ENCODE results near the gene PKIB.
"Not testable (repeated sequence)": the region's sequence is repeated elsewhere in the genome, so short reads cannot be mapped to it uniquely, and the experiment has no call there.

PKIB gene

GRCh38 chr6:122733259-122733658, 123.1 kb downstream of the PKIB start:
- H3K4me1 ChIP-seq (ENCODE audit: control insufficient read depth in 2 of 2, insufficient read depth in 2 of 2, low read length in 2 of 2), result no peaks in the 10 kb centered on the region
- H3K27ac ChIP-seq (ENCODE audit: low read depth in 2 of 2, low read length in 2 of 2), result no peak overlapping the region
- H3K36me3 ChIP-seq (ENCODE audit: control insufficient read depth in 2 of 2, insufficient read depth in 2 of 2, low read length in 2 of 2), result no peaks in the 10 kb centered on the region
- no peaks in the 10 kb centered on the region for H3K9me3 ChIP-seq (ENCODE audit: control insufficient read depth in 2 of 2, low read length in 2 of 2)
- H3K9ac ChIP-seq (ENCODE audit: low read depth in 1 of 2, low read length in 2 of 2), result no peak overlapping the region
- no peak overlapping the region for H3K4me3 ChIP-seq (ENCODE audit: low read length in 2 of 2)
- no peaks in the 10 kb centered on the region for H3K27me3 ChIP-seq (ENCODE audit: control insufficient read depth in 2 of 2, insufficient read depth in 2 of 2, low read length in 2 of 2)

DNA sequence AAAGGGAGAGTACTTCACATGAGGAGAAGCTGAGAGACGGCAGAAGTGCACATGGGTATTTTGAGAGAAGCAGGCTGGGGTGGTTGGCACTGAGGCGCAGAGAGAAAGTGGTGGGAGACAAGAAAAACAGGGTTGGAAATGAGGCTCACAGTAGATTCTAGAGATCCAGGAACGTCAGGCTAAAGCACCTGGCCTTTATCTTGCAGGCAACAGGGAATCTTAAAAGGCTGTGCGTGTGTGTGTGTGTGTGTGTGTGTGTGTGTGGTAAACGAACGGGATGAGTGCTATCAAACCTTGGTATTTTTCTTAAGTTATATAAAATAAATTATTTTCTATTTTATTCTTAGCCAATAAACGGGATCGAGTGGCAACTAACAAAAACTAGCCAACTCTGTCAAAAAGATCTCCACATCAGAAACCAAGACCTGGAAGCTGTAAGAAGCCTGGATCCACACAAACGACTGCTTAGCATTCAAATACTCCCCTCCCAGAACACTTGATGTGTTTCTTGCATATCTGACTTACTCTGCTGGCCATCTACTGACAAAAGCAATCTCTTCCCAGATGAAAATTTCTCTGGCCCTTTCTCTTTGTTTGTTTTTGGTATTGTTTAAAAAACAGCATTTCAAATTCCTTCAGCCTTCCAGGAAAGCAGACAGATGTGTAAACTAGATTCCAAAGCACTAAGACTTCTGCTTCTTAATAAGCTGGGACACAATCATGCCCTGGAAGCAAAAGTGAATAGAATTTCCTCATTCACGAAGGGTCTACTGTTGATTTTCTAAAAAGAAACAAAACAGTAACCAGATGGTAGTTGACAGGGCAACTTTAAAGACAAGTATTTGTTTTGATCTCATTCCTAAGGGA, 124.6 kb downstream of the PKIB start:
- no peaks in the 10 kb centered on the region for H3K9me3 ChIP-seq (ENCODE audit: control insufficient read depth in 2 of 2, low read length in 2 of 2)
- H3K9ac ChIP-seq (ENCODE audit: low read depth in 1 of 2, low read length in 2 of 2), result no peak overlapping the region
- no peak overlapping the region for H3K4me3 ChIP-seq (ENCODE audit: low read length in 2 of 2)
- no peaks in the 10 kb centered on the region for H3K27me3 ChIP-seq (ENCODE audit: control insufficient read depth in 2 of 2, insufficient read depth in 2 of 2, low read length in 2 of 2)
- H3K4me1 ChIP-seq (ENCODE audit: control insufficient read depth in 2 of 2, insufficient read depth in 2 of 2, low read length in 2 of 2), result no peaks in the 10 kb centered on the region
- no peaks in the 10 kb centered on the region for H3K36me3 ChIP-seq (ENCODE audit: control insufficient read depth in 2 of 2, insufficient read depth in 2 of 2, low read length in 2 of 2)
- no peak overlapping the region for H3K27ac ChIP-seq (ENCODE audit: low read depth in 2 of 2, low read length in 2 of 2)

DNA sequence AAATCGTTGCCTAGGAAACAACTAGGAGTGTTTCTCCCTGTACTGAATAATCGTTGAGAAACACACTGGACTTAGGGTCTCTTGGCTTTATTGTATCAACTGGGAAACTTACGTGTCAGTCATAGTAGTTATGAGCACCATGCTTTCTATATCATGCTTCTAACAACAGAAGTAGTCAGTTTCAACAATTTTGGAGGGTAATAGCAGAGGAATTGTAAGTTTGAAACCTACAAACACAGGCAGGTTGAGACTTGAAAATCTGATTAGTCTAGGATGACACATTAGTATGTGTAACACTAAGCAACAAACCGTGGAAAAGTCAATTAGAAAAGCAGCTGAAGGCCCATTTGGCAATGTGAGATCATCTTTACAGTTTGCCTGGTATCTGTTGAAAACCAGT, 125.4 kb downstream of the PKIB start:
- no peak overlapping the region for H3K4me3 ChIP-seq (ENCODE audit: low read length in 2 of 2)
- H3K27ac ChIP-seq (ENCODE audit: low read depth in 2 of 2, low read length in 2 of 2), result no peak overlapping the region
- H3K9me3 ChIP-seq (ENCODE audit: control insufficient read depth in 2 of 2, low read length in 2 of 2), result no peaks in the 10 kb centered on the region

GRCh38 chr6:122736163-122736562, 126.0 kb downstream of the PKIB start:
- no peaks in the 10 kb centered on the region for H3K4me1 ChIP-seq (ENCODE audit: control insufficient read depth in 2 of 2, insufficient read depth in 2 of 2, low read length in 2 of 2)
- H3K27me3 ChIP-seq (ENCODE audit: control insufficient read depth in 2 of 2, insufficient read depth in 2 of 2, low read length in 2 of 2), result no peaks in the 10 kb centered on the region
- no peak overlapping the region for H3K27ac ChIP-seq (ENCODE audit: low read depth in 2 of 2, low read length in 2 of 2)
- no peak overlapping the region for H3K4me3 ChIP-seq (ENCODE audit: low read length in 2 of 2)
- H3K36me3 ChIP-seq (ENCODE audit: control insufficient read depth in 2 of 2, insufficient read depth in 2 of 2, low read length in 2 of 2), result no peaks in the 10 kb centered on the region
- no peak overlapping the region for H3K9ac ChIP-seq (ENCODE audit: low read depth in 1 of 2, low read length in 2 of 2)
- H3K9me3 ChIP-seq (ENCODE audit: control insufficient read depth in 2 of 2, low read length in 2 of 2), result no peaks in the 10 kb centered on the region

More for the DNA sequence above, 125.4 kb downstream of the PKIB start:
- Histone ChIP-seq H3K9ac (ENCODE audit: low read depth in 1 of 2, low read length in 2 of 2) (no peak overlapping the region), H3K36me3 (ENCODE audit: control insufficient read depth in 2 of 2, insufficient read depth in 2 of 2, low read length in 2 of 2) (no peaks in the 10 kb centered on the region), H3K4me1 (ENCODE audit: control insufficient read depth in 2 of 2, insufficient read depth in 2 of 2, low read length in 2 of 2) (no peaks in the 10 kb centered on the region), H3K27me3 (ENCODE audit: control insufficient read depth in 2 of 2, insufficient read depth in 2 of 2, low read length in 2 of 2) (no peaks in the 10 kb centered on the region)

DNA sequence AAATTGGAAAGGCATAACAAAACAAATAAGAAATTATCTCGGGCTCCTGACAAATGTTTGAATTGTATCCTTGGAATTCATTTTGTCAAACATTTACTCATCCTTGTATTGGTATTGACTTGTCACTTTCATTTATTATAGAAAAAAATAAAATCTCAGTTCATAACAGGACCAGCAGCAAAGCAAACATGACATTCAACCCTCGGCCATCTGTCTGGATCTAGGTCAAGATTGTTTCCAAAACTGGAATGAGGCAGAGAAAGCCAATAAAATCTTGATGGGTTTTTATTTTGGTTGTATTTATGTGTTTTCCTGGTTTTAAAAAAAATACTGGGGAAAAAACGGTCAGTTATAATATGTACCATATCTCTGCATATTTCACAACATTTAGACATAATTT, 126.4 kb downstream of the PKIB start:
- H3K9ac ChIP-seq (ENCODE audit: low read depth in 1 of 2, low read length in 2 of 2), result no peak overlapping the region
- H3K36me3 ChIP-seq (ENCODE audit: control insufficient read depth in 2 of 2, insufficient read depth in 2 of 2, low read length in 2 of 2), result no peaks in the 10 kb centered on the region
- no peaks in the 10 kb centered on the region for H3K9me3 ChIP-seq (ENCODE audit: control insufficient read depth in 2 of 2, low read length in 2 of 2)
- no peaks in the 10 kb centered on the region for H3K27me3 ChIP-seq (ENCODE audit: control insufficient read depth in 2 of 2, insufficient read depth in 2 of 2, low read length in 2 of 2)
- H3K4me3 ChIP-seq (ENCODE audit: low read length in 2 of 2), result no peak overlapping the region
- no peak overlapping the region for H3K27ac ChIP-seq (ENCODE audit: low read depth in 2 of 2, low read length in 2 of 2)
- no peaks in the 10 kb centered on the region for H3K4me1 ChIP-seq (ENCODE audit: control insufficient read depth in 2 of 2, insufficient read depth in 2 of 2, low read length in 2 of 2)

DNA sequence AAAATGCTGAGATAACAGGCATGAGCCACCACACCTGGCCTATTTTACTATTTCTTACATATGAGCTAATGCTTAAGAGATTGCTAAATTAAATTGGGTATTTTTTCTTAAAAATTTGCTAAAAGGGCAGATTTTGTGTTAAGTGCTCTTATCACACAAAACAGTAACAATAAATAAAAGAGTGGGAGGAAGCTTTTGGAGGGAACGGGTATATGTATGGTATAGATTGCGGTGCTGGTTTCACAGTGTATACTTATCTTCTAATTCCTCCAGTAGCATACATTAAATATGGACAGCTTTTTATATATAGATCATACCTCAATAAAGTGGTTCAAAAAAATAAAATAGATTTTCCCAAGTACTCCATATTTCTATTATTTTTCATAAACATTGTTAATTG, 129.9 kb downstream of the PKIB start:
- Histone ChIP-seq H3K9ac (ENCODE audit: low read depth in 1 of 2, low read length in 2 of 2) (no peak overlapping the region), H3K4me3 (ENCODE audit: low read length in 2 of 2) (no peak overlapping the region), H3K36me3 (ENCODE audit: control insufficient read depth in 2 of 2, insufficient read depth in 2 of 2, low read length in 2 of 2) (no peaks in the 10 kb centered on the region), H3K27me3 (ENCODE audit: control insufficient read depth in 2 of 2, insufficient read depth in 2 of 2, low read length in 2 of 2) (no peaks in the 10 kb centered on the region), H3K9me3 (ENCODE audit: control insufficient read depth in 2 of 2, low read length in 2 of 2) (no peaks in the 10 kb centered on the region), H3K4me1 (ENCODE audit: control insufficient read depth in 2 of 2, insufficient read depth in 2 of 2, low read length in 2 of 2) (no peaks in the 10 kb centered on the region), H3K27ac (ENCODE audit: low read depth in 2 of 2, low read length in 2 of 2) (no peak overlapping the region)

- H3K9ac ChIP-seq (ENCODE audit: low read depth in 1 of 2, low read length in 2 of 2), result no peak overlapping the region
- H3K9me3 ChIP-seq (ENCODE audit: control insufficient read depth in 2 of 2, low read length in 2 of 2), result no peaks in the 10 kb centered on the region
- no peaks in the 10 kb centered on the region for H3K36me3 ChIP-seq (ENCODE audit: control insufficient read depth in 2 of 2, insufficient read depth in 2 of 2, low read length in 2 of 2)
- H3K4me3 ChIP-seq (ENCODE audit: low read length in 2 of 2), result no peak overlapping the region
- peaks cover 0 to 2% of the 10 kb centered on the region in 2 donors for H3K27me3 ChIP-seq (ENCODE audit: control insufficient read depth in 2 of 2, insufficient read depth in 2 of 2, low read length in 2 of 2)
- H3K27ac ChIP-seq (ENCODE audit: low read depth in 2 of 2, low read length in 2 of 2), result no peak overlapping the region
- H3K4me1 ChIP-seq (ENCODE audit: control insufficient read depth in 2 of 2, insufficient read depth in 2 of 2, low read length in 2 of 2), result no peaks in the 10 kb centered on the region
These were observed 130.7 kb downstream of the PKIB start for GRCh38 chr6:122740936-122741335.

GRCh38 chr6:122744247-122744646, 134.0 kb downstream of the PKIB start:
- not testable (repeated sequence) for H3K36me3 ChIP-seq (ENCODE audit: control insufficient read depth in 2 of 2, insufficient read depth in 2 of 2, low read length in 2 of 2); H3K9me3 ChIP-seq (ENCODE audit: control insufficient read depth in 2 of 2, low read length in 2 of 2); H3K4me1 ChIP-seq (ENCODE audit: control insufficient read depth in 2 of 2, insufficient read depth in 2 of 2, low read length in 2 of 2); H3K9ac ChIP-seq (ENCODE audit: low read depth in 1 of 2, low read length in 2 of 2); H3K27ac ChIP-seq (ENCODE audit: low read depth in 2 of 2, low read length in 2 of 2); H3K27me3 ChIP-seq (ENCODE audit: control insufficient read depth in 2 of 2, insufficient read depth in 2 of 2, low read length in 2 of 2); H3K4me3 ChIP-seq (ENCODE audit: low read length in 2 of 2)

GRCh38 chr6:122744856-122745255, 134.7 kb downstream of the PKIB start:
- not testable (repeated sequence) for H3K27ac ChIP-seq (ENCODE audit: low read depth in 2 of 2, low read length in 2 of 2); H3K9me3 ChIP-seq (ENCODE audit: control insufficient read depth in 2 of 2, low read length in 2 of 2); H3K9ac ChIP-seq (ENCODE audit: low read depth in 1 of 2, low read length in 2 of 2); H3K36me3 ChIP-seq (ENCODE audit: control insufficient read depth in 2 of 2, insufficient read depth in 2 of 2, low read length in 2 of 2); H3K27me3 ChIP-seq (ENCODE audit: control insufficient read depth in 2 of 2, insufficient read depth in 2 of 2, low read length in 2 of 2); H3K4me3 ChIP-seq (ENCODE audit: low read length in 2 of 2); H3K4me1 ChIP-seq (ENCODE audit: control insufficient read depth in 2 of 2, insufficient read depth in 2 of 2, low read length in 2 of 2)

- H3K4me3 ChIP-seq (ENCODE audit: low read length in 2 of 2), result no peak overlapping the region
- H3K36me3 ChIP-seq (ENCODE audit: control insufficient read depth in 2 of 2, insufficient read depth in 2 of 2, low read length in 2 of 2), result no peaks in the 10 kb centered on the region
- no peak overlapping the region for H3K9ac ChIP-seq (ENCODE audit: low read depth in 1 of 2, low read length in 2 of 2)
- H3K4me1 ChIP-seq (ENCODE audit: control insufficient read depth in 2 of 2, insufficient read depth in 2 of 2, low read length in 2 of 2), result peaks cover 0 to 8% of the 10 kb centered on the region in 2 donors
- no peaks in the 10 kb centered on the region for H3K9me3 ChIP-seq (ENCODE audit: control insufficient read depth in 2 of 2, low read length in 2 of 2)
- H3K27ac ChIP-seq (ENCODE audit: low read depth in 2 of 2, low read length in 2 of 2), result no peak overlapping the region
- H3K27me3 ChIP-seq (ENCODE audit: control insufficient read depth in 2 of 2, insufficient read depth in 2 of 2, low read length in 2 of 2), result peaks cover 0 to 2% of the 10 kb centered on the region in 2 donors
These were observed 136.5 kb downstream of the PKIB start for GRCh38 chr6:122746688-122747087.
